Adrenal gland (tissue), 12 donors: ENCODE results near the gene ZNF83. TPM values are rescaled to one million over a fixed set of nuclear protein-coding genes. Genes with fewer than 3 reads are reported as not detected.
"Not testable (repeated sequence)": the region's sequence is repeated elsewhere in the genome, so short reads cannot be mapped to it uniquely, and the experiment has no call there.

Experiments
- DNase-seq, 7 donors: peaks; one replicate each; pipeline ENCODE4 v3.0.0-alpha.2; 2019 to 2020
- H3K27ac ChIP-seq, 5 donors: fragments of 200-600 bp; sonication (generic) in 4 of 5; 1 replicate in 3 of 5; 2 replicates in 2 of 5; pipeline versions ENCODE4 v1.5.1 to v1.8.0; 2016 to 2020; ENCODE audit warnings: mild to moderate bottlenecking in 1 of 5
- H3K27me3 ChIP-seq: fragments of 200-600 bp; 2 replicates; pipeline ENCODE4 v1.8.0; 2021
- H3K36me3 ChIP-seq, 2 donors: fragments of 200-600 bp; replicated peaks in 1 of 2; 1 replicate in 1 of 2; 2 replicates in 1 of 2; pipeline versions ENCODE4 v1.5.1 to v1.8.0; 2018 to 2022
- H3K4me1 ChIP-seq, 2 donors: fragments of 200-600 bp; replicated peaks in 1 of 2; 1 replicate in 1 of 2; 2 replicates in 1 of 2; pipeline versions ENCODE4 v1.5.1 to v1.8.0; 2018 to 2021
- H3K4me3 ChIP-seq, 4 donors: fragments of 200-600 bp; sonication (generic) in 3 of 4; one replicate each; pipeline ENCODE4 v1.5.1; 2016 to 2018
- H3K9me3 ChIP-seq, 3 donors: fragments of 200-600 bp; sonication (generic) in 1 of 3; replicated peaks in 1 of 3; 1 replicate in 2 of 3; 2 replicates in 1 of 3; pipeline versions ENCODE4 v1.5.1 to v1.8.0; 2016 to 2021
- CTCF ChIP-seq, 6 experiments: fragments of 450-650 bp in 4 of 6; fragments of 200-600 bp in 2 of 6; sonication (generic) in 1 of 6; IDR thresholded peaks; 1 replicate in 5 of 6; 2 replicates in 1 of 6; pipeline versions ENCODE4 v1.5.1 to v1.8.0; 2016 to 2021; ENCODE audit warnings: antibody characterized with exemption in 6 of 6, mild to moderate bottlenecking in 2 of 6, moderate library complexity in 1 of 6
- POLR2A ChIP-seq, 2 donors: fragments of 450-650 bp; IDR thresholded peaks; one replicate each; pipeline ENCODE4 v1.6.1; 2017; ENCODE audit warnings: antibody characterized with exemption in 2 of 2, mild to moderate bottlenecking in 2 of 2, moderate library complexity in 1 of 2
- WGBS, 4 donors: extraction: QIAGEN DNeasy Blood & Tissue Kit in 2 of 4; methylation state at CpG; one replicate each; pipeline versions ENCODE4 v1.1.5 to v1.1.7; 2013 to 2017; 5-methylcytosine and 5-hydroxymethylcytosine counted together
- intact Hi-C, 2 donors: fragments of 100-400 bp; cut with DNase I; formaldehyde crosslinking; loops; one replicate each; pipeline versions ENCODE4 v1.14.1 to v1.15.0; 2022 to 2023
- polyA plus RNA-seq, 3 donors: library from polyadenylated mRNA; stranded (reverse); fragments of 200-250 nt in 2 of 3; fragments of 350-450 nt in 1 of 3; fragmentation: Illumina TruSeq in 1 of 3; extraction: RNeasy Lipid Tissue Mini Kit (QIAGEN cat#74804) in 1 of 3; gene quantifications; one replicate each; pipeline ENCODE4 v1.2.3, GENCODE V29; 2013 to 2014
- total RNA-seq, 9 donors: library from RNA; depleted of rRNA in 4 of 9; stranded (reverse); fragments of >200 nt in 4 of 9; fragments of 120-200 nt in 1 of 9; fragmentation: NEBNext Ultra II Directional in 1 of 9; extraction: Animal tissue kit (Norgen Biotek cat#: 25700) in 1 of 9; gene quantifications; one replicate each; pipeline versions ENCODE4 v1.1.0 to v1.2.4, GENCODE V29; 2013 to 2023
- donor health status: healthy with polysubstance abuse.
- donor health status: Bipolar disorder and iron deficiency.
- donor health status: DM: yes; HTN: yes; CAD: no.
- donor health status: DM: no; HTN: no; CAD: no.
- donor health status: DM: no; HTN: no; CAD: no.
- donor health status: DM: yes; HTN: yes; CAD: no.

Gene ZNF83
- total and polyA plus RNA-seq, 12 donors: 23.4 to 344 (median 66.1) TPM

DNA sequence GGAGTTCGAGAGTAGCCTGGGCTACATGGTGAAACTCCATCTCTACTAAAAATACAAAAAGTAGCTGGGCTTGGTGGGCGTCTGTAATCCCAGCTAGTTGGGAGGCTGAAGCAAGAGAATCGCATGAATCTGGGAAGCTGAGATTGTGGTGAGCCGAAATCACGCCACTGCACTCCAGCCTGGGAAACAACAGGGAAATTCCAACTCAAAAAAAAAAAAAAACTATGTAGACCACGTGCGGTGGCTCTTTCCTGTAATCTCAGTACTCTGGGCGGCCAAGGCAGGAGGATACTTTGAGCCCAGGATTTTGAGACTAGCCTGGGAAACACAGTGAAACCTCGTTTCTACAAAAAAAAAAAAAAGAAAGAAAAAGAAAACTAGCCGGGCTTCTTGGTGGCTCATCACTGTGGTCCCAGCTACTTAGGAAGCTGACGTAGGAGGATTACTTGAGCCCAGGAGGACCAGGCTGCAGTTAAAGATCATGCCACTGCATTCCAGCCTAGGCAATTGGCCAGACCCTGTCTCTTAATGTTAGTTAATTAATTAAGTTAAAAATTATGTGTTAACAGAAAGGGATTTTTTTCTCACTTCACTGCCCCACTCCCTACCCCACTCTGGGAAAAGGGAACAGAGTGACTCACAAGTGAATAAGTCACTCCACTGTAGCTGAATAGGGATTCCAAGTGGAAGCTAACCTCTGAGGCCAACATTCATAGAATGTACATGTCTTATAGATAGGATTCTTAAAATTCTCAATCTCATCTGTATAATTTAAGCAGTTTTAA, 2.2 kb downstream of the ZNF83 start:
- no peaks in the 10 kb centered on the region for H3K9me3 ChIP-seq
- DNase-seq: no peak
- H3K36me3 ChIP-seq: no peaks in the 10 kb centered on the region
- H3K4me1 ChIP-seq: peaks cover 10 to 12% of the 10 kb centered on the region in 2 donors
- no peaks in the 10 kb centered on the region for H3K27me3 ChIP-seq
- H3K27ac ChIP-seq: no peak overlapping the region
- 90 to 96% (median 92%) methylated on average over 11 of the region's 11 CpGs for WGBS, 4 donors
- H3K4me3 ChIP-seq: no peak overlapping the region
- TF ChIP-seq POLR2A (IDR thresholded peaks at IDR 0.05) (no peak), CTCF (IDR thresholded peaks at IDR 0.05) (no peak)
- intact Hi-C loops: no loop called here

DNA sequence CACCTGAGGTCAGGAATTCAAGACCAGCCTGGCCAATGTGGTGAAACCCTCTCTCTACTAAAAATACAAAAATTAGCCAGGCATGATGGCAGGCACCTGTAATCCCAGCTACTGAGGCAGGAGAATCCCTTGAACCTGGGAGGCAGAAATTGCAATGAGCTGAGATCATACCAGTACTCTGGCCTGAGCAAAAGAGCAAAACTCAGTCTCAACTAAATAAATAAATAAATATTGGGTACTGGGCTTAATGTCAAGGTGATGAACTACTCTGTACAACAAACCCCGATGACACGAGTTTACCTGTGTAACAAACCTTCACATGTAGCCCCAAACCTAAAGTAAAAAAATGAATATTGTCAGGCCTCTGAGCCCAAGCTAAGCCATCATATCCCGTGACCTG, 10.7 kb downstream of the ZNF83 start:
- intact Hi-C loops, H3K36me3 ChIP-seq, H3K27ac ChIP-seq, H3K9me3 ChIP-seq, H3K4me1 ChIP-seq, H3K27me3 ChIP-seq, H3K4me3 ChIP-seq, DNase-seq: not testable (repeated sequence)
- WGBS, 4 donors: 84 to 95% (median 86%) methylated on average over 3 of the region's 3 CpGs

DNA sequence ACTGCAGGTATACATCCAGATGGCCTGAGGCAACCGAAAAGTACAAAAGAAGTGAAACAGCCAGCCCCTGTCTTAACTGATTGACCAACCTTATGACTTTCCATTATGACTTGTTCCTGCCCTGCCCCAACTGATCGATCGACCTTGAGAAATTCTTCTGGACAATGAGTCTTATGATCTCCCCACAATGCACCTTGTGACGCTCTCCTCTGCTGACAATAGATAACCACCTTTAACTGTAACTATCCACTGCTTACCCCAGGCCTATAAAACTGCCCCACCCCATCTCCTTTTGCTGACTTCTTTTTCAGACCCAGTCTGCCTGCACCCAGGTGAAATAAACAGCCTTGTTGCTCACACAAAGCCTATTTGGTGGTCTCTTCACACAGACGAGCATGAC, 11.2 kb downstream of the ZNF83 start:
- Histone ChIP-seq H3K36me3 (no peaks in the 10 kb centered on the region), H3K9me3 (no peaks in the 10 kb centered on the region), H3K27me3 (no peaks in the 10 kb centered on the region), H3K4me3 (no peak overlapping the region), H3K27ac (no peak overlapping the region), H3K4me1 (no peaks in the 10 kb centered on the region)
- DNase-seq: peak in 1 of 7 donors; percentile 7
- TF ChIP-seq CTCF (IDR thresholded peaks at IDR 0.05): no peak
- no peak for TF ChIP-seq POLR2A (IDR thresholded peaks at IDR 0.05)
- intact Hi-C loops: no loop called here
- WGBS, 4 donors: 89 to 93% (median 91%) methylated on average over 5 of the region's 5 CpGs

- H3K9me3 ChIP-seq: no peaks in the 10 kb centered on the region
- DNase-seq: no peak
- 81 to 82% (median 81%) methylated on average over 2 of the region's 2 CpGs for WGBS, 4 donors
- H3K4me3 ChIP-seq: no peak overlapping the region
- intact Hi-C loops: no loop called here
- H3K4me1 ChIP-seq: no peaks in the 10 kb centered on the region
- TF ChIP-seq POLR2A (IDR thresholded peaks at IDR 0.05) (no peak), CTCF (IDR thresholded peaks at IDR 0.05) (no peak)
- H3K27me3 ChIP-seq: no peaks in the 10 kb centered on the region
- peaks cover 0 to 5% of the 10 kb centered on the region in 2 donors for H3K36me3 ChIP-seq
- no peak overlapping the region for H3K27ac ChIP-seq
Observed at GRCh38 chr19:52622261-52622660, 15.9 kb downstream of the ZNF83 start.

GRCh38 chr19:52621376-52621775, 16.8 kb downstream of the ZNF83 start:
- intact Hi-C loops: no loop called here
- Histone ChIP-seq H3K27ac (no peak overlapping the region), H3K36me3 (peaks cover 0 to 5% of the 10 kb centered on the region in 2 donors), H3K4me3 (no peak overlapping the region), H3K4me1 (no peaks in the 10 kb centered on the region), H3K9me3 (peaks cover 0 to 2% (median 0%) of the 10 kb centered on the region in 3 donors), H3K27me3 (no peaks in the 10 kb centered on the region)
- TF ChIP-seq CTCF (IDR thresholded peaks at IDR 0.05) (no peak), POLR2A (IDR thresholded peaks at IDR 0.05) (no peak)
- DNase-seq: no peak
- WGBS, 4 donors: 90 to 93% (median 92%) methylated on average over 3 of the region's 3 CpGs
